Hepatocyte (in vitro differentiated cells): ENCODE data around the gene MYOZ2.

Experiments
- CTCF ChIP-seq: fragments of 200-600 bp; sonication (generic); IDR thresholded peaks from 2 replicates; pipeline ENCODE4 v1.5.1; 2016; ENCODE audit warnings: antibody characterized with exemption, mild to moderate bottlenecking; ENCODE audit not compliant: poor library complexity
- EZH2 ChIP-seq: fragments of 200-600 bp; sonication (generic); IDR thresholded peaks from 2 replicates; pipeline ENCODE4 v1.6.1; 2016; ENCODE audit warnings: antibody characterized with exemption, mild to moderate bottlenecking, borderline replicate concordance

GRCh38 chr4:119204916-119205315 is 69.3 kb downstream of the MYOZ2 start:
- TF ChIP-seq EZH2 (no peak), CTCF (no peak)
